Brain microvascular endothelial cell (primary cell): ENCODE data around the gene FARP2.

Experiments used
- DNase-seq: peaks from one replicate; pipeline ENCODE4 v3.0.0-alpha.2; 2020
- H3K27ac ChIP-seq: fragments of 250-450 bp; sonication (Bioruptor Pico); 2 replicates; pipeline ENCODE4 v1.5.1; 2020; ENCODE audit warnings: mild to moderate bottlenecking, moderate library complexity
- H3K27me3 ChIP-seq: fragments of 250-450 bp; sonication (Bioruptor Pico); replicated peaks from 2 replicates; pipeline ENCODE4 v1.5.1; 2020; ENCODE audit warnings: mild to moderate bottlenecking
- H3K36me3 ChIP-seq: fragments of 250-450 bp; sonication (Bioruptor Pico); replicated peaks from 2 replicates; pipeline ENCODE4 v1.5.1; 2020; ENCODE audit warnings: mild to moderate bottlenecking
- H3K4me3 ChIP-seq: 2 replicates; pipeline ENCODE4 v1.5.1; 2011; ENCODE audit warnings: low read depth, mild to moderate bottlenecking, control low read depth, low read length, moderate library complexity
- in situ Hi-C: cut with HindIII; loops from 2 replicates; pipeline ENCODE4 v1.10.0; 2017; ENCODE audit warnings: low sequenced_read_pairs, low pct_ligation_motif_present
- TF ChIP-seq, protein P1 (sequence below): IDR thresholded peaks from 2 replicates; pipeline ENCODE4 v1.5.1; 2011; ENCODE audit warnings: low read depth, mild to moderate bottlenecking, moderate library complexity, low read length, control low read depth, inconsistent platforms; ENCODE audit errors: missing control alignments

FARP2 gene

DNA sequence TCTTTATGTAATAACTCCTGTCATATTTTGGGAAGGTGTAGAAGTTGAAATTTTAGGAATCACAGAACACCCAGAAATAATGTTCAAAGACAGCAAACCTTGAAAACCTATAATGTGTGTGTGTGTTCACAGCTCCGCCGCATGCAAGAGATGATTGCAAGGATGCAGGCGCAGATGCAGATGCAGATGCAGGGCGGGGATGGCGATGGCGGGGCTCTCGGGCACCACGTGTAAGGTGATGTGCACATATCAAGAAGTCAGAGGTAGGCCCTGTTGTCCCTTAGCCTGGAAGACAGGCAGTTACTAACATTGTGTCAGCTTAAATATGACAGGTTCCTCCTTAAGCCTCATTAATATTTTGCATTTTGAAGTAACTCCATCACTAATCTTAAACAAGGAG, 6.1 kb upstream of the FARP2 start:
- Histone ChIP-seq H3K36me3 (peaks cover 83% of the 10 kb centered on the region), H3K27me3 (no peaks in the 10 kb centered on the region), H3K4me3 (no peak overlapping the region), H3K27ac (no peak overlapping the region)
- DNase-seq, result no peak
- TF ChIP-seq, protein P1, sequence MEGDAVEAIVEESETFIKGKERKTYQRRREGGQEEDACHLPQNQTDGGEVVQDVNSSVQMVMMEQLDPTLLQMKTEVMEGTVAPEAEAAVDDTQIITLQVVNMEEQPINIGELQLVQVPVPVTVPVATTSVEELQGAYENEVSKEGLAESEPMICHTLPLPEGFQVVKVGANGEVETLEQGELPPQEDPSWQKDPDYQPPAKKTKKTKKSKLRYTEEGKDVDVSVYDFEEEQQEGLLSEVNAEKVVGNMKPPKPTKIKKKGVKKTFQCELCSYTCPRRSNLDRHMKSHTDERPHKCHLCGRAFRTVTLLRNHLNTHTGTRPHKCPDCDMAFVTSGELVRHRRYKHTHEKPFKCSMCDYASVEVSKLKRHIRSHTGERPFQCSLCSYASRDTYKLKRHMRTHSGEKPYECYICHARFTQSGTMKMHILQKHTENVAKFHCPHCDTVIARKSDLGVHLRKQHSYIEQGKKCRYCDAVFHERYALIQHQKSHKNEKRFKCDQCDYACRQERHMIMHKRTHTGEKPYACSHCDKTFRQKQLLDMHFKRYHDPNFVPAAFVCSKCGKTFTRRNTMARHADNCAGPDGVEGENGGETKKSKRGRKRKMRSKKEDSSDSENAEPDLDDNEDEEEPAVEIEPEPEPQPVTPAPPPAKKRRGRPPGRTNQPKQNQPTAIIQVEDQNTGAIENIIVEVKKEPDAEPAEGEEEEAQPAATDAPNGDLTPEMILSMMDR, result no peak
- in situ Hi-C loops, result no loop called here

DNA sequence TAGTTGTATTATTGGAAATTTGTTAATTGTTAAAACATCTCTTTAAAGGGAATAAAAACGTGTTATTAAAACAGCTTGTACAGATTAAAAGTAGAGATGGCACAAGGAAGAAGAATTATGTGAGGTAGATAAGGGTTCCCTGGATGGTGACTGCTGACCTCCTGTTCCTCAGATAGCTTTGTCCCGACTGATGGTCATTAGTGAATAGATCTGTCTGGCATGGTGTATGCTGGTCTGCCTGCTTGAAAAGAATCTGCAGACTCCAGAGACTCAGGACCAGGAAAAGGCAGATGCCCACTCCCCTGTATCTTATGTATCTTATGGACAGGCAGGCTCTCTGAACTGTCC, 5.6 kb upstream of the FARP2 start:
- TF ChIP-seq, protein P1, result no peak
- no peak for DNase-seq
- no peak overlapping the region for H3K27ac ChIP-seq
- peaks cover 81% of the 10 kb centered on the region for H3K36me3 ChIP-seq
- in situ Hi-C loops, result no loop called here
- no peaks in the 10 kb centered on the region for H3K27me3 ChIP-seq
- no peak overlapping the region for H3K4me3 ChIP-seq

DNA sequence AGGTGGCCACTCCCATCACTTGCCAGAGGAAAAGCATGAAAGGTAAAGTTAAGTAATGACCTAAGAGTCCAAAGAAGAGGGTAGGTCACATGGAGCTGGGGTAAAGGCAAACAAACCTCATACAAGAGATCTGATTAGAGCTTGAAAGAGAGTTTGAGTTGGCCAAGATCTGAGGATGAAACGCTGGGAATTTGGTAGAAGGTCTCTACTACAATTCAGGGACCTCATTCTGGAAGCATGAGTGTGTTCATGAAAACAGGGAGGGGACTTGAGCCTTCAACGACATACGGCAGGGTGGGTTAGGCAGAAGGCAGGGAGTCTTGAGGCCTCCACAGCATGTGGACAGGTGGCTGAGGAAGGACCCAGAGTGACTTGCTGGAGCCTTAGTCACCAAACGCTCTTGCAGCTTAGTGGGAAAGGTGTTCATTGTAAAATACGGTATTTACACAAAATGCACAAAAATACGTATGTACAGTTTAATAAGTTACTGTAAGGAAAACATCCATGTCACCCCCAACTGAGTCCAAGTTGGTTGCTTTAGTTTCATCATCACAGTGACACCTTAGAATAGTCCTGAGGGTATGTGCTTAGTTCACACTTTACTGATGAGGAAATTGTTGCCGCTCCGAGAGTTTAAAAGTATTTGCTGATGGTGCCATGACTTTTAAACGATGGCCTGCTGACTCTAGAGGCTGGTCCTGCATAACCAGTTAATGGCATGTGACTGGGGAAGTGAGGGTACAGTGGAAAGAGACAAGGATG, 5.0 kb upstream of the FARP2 start:
- H3K27ac ChIP-seq, result no peak overlapping the region
- TF ChIP-seq, protein P1, result no peak
- no peak for DNase-seq
- in situ Hi-C loops, result no loop called here
- no peaks in the 10 kb centered on the region for H3K27me3 ChIP-seq
- peaks cover 76% of the 10 kb centered on the region for H3K36me3 ChIP-seq
- H3K4me3 ChIP-seq, result no peak overlapping the region

DNA sequence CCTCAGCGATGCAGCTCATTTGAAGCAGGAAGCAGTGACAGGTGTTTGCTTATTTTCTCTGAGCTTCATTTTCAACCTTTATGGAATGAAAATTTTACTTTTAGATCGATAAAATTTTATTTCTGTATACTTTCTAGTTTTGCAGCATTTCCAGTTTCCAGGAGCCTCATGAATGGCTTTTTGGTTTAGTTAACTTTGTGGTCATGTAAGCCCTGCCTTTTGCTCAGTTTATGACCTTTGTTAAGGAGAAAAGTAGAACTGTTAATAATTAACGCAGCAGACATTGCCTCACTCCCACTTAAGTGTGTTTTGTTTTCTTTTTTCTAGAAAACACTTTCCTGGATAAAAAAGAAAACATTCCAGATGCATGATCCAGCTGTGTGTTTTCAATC, 4.4 kb upstream of the FARP2 start:
- TF ChIP-seq, protein P1, result no peak
- no peaks in the 10 kb centered on the region for H3K27me3 ChIP-seq
- H3K27ac ChIP-seq, result no peak overlapping the region
- DNase-seq, result no peak
- H3K36me3 ChIP-seq, result peaks cover 71% of the 10 kb centered on the region
- H3K4me3 ChIP-seq, result no peak overlapping the region
- in situ Hi-C loops, result no loop called here

DNA sequence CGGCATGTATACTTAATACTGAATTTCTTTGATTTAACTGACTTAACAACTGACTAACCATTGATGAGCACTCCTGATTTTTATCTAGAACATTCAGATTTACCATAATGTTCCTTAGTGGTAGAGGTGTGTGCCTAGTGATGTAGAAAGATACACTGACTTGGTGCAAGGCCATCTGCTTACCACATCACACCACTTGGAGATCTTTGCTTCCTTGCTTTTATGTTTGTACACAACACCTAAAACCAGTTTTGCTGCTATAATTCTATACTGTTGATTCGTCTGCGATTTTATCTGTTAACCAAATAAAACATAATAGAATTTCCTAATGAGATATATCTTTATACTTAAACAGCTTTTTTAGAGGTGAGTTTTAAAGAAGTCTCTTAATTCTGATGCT, 3.9 kb upstream of the FARP2 start:
- TF ChIP-seq, protein P1, result no peak
- H3K4me3 ChIP-seq, result no peak overlapping the region
- no peak overlapping the region for H3K27ac ChIP-seq
- in situ Hi-C loops, result no loop called here
- H3K36me3 ChIP-seq, result peaks cover 65% of the 10 kb centered on the region
- no peaks in the 10 kb centered on the region for H3K27me3 ChIP-seq
- no peak for DNase-seq
